BE2C (cell line): ENCODE measurements around the gene FIBCD1.

Experiments
- DNase-seq: peaks from one replicate; pipeline ENCODE4 v3.0.0-alpha.2; 2020
- H3K27me3 ChIP-seq: fragments of 250-450 bp; sonication (Bioruptor Pico); 2 replicates; pipeline ENCODE4 v1.5.1; 2020; ENCODE audit warnings: mild to moderate bottlenecking
- H3K36me3 ChIP-seq: fragments of 250-450 bp; sonication (Bioruptor Pico); 2 replicates; pipeline ENCODE4 v1.5.1; 2020; ENCODE audit warnings: mild to moderate bottlenecking
- H3K4me1 ChIP-seq: fragments of 250-450 bp; sonication (Bioruptor Pico); 2 replicates; pipeline ENCODE4 v1.5.1; 2020
- H3K4me3 ChIP-seq: 2 replicates; pipeline ENCODE4 v1.5.1; 2011; ENCODE audit warnings: low read depth, low read length
- H3K9me3 ChIP-seq: fragments of 250-450 bp; sonication (Bioruptor Pico); 2 replicates; pipeline ENCODE4 v1.5.1; 2020
- TF ChIP-seq, protein P1 (sequence below): IDR thresholded peaks from 2 replicates; pipeline ENCODE4 v1.5.1; 2012; ENCODE audit warnings: mild to moderate bottlenecking, low read depth, low read length

The FIBCD1 gene

DNA sequence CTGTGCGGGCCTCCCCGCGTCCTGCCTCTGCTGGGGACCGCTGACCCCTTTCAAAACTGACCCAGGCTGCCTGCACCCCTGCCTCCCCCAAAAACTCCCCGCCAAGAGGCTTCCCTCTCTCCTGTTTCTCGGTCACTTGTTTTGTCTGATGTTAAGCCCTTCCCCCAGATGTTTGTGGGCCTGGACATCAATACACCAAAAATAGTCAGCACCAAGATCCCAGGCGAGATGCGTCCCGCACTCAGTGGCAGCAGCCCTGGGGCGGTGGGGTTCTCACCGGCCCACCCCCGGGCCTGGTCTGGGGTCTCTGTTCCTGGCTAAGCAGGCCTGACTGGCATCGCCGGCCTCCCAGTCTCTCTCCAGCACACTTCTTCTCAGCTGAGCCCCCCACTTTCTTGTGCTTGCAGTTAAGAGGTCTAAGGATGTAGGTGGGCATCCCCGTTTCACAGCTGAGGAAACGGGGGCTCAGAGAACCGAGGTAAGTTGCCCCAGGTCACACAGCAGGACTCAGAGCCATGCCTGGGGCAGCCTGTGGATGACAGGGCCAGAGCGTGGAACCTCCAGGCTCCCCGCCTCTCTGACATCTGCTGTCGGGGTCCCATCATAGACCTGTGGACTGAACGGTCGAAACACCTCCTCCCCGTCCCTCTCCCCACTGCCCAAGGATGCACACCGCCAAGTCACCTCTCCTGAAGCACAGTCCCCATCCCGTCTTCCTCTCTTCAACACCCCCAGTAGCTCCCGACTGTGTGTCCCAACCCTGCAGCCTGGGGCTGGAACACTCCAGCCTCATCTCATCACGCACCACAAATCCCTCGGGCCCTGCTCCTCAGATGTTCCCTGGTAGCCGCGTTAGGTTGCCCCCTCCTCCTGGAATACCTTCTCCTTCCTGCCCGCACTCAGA is 16.8 kb downstream of the FIBCD1 start:
- TF ChIP-seq, protein P1, sequence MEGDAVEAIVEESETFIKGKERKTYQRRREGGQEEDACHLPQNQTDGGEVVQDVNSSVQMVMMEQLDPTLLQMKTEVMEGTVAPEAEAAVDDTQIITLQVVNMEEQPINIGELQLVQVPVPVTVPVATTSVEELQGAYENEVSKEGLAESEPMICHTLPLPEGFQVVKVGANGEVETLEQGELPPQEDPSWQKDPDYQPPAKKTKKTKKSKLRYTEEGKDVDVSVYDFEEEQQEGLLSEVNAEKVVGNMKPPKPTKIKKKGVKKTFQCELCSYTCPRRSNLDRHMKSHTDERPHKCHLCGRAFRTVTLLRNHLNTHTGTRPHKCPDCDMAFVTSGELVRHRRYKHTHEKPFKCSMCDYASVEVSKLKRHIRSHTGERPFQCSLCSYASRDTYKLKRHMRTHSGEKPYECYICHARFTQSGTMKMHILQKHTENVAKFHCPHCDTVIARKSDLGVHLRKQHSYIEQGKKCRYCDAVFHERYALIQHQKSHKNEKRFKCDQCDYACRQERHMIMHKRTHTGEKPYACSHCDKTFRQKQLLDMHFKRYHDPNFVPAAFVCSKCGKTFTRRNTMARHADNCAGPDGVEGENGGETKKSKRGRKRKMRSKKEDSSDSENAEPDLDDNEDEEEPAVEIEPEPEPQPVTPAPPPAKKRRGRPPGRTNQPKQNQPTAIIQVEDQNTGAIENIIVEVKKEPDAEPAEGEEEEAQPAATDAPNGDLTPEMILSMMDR: no peak
- no peaks in the 10 kb centered on the region for H3K27me3 ChIP-seq
- H3K4me1 ChIP-seq: no peaks in the 10 kb centered on the region; the same call in 1 of the 2 replicates
- H3K36me3 ChIP-seq: no peaks in the 10 kb centered on the region
- no peaks in the 10 kb centered on the region for H3K9me3 ChIP-seq
- H3K4me3 ChIP-seq: no peak overlapping the region
- no peak for DNase-seq

DNA sequence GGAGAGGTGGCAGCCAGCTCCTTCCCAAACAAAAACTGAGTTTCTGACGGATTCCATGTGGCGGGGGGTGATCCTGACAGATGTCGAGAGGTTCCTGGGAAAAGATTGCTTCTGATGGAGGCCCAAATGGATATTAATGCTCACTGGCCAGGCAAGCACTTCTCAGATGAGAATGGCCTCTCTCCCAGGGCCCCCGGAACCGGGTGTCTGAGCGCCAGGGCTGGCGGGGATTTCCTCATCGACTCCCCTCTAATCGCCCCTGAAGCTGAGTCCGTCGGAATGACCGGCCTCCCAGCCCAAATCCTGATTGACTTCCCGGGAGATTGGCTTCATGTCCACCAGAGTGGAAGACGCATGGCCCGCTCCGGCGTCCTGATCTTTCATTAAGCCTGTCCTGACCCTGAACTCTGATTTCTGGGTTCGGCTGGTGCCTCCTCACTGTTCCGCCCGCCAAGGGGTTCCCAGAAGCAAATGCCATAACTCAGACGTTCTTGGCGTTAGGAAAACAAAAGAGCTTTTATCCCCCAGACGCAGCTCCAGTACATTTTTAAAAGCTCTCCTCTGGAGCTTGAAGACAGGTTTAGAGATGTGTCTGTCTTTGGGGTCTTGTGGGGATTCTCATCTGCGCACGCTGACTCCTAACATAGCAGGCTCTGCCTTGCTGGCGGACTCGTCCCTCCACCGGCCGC is 17.6 kb downstream of the FIBCD1 start:
- TF ChIP-seq, protein P1: no peak
- H3K4me3 ChIP-seq: no peak overlapping the region
- no peaks in the 10 kb centered on the region for H3K9me3 ChIP-seq
- no peak for DNase-seq
- H3K4me1 ChIP-seq: no peaks in the 10 kb centered on the region
- no peaks in the 10 kb centered on the region for H3K27me3 ChIP-seq
- H3K36me3 ChIP-seq: no peaks in the 10 kb centered on the region

DNA sequence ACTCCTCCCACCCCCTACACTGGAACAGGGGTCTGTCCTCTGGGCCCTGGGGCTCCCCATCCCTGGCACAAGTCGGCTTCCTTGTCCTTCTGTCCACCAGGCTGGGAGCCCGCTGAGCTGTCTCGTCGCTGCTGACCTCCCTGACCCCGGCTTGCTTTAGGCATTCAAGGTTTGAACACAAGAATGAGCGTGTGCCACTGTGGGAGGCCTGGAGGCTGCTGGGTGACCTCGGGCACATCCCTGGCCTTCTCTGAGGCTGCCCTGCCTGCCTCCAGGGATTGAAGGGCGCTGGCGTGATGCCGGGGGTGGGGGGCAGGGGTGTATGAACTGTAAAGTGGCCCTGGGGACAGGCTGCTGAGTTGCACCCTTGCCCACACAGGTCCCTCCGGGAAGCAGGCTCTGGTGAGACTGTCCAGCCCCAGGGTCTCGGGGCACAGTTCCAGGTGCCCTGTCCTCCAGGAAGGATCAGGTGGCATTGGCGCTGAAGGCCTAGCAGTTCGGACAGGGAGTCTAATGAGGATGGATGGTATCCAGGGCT is 18.2 kb downstream of the FIBCD1 start:
- no peak for DNase-seq
- TF ChIP-seq, protein P1: no peak
- Histone ChIP-seq H3K4me3 (no peak overlapping the region), H3K9me3 (no peaks in the 10 kb centered on the region), H3K36me3 (no peaks in the 10 kb centered on the region), H3K27me3 (no peaks in the 10 kb centered on the region), H3K4me1 (no peaks in the 10 kb centered on the region)

DNA sequence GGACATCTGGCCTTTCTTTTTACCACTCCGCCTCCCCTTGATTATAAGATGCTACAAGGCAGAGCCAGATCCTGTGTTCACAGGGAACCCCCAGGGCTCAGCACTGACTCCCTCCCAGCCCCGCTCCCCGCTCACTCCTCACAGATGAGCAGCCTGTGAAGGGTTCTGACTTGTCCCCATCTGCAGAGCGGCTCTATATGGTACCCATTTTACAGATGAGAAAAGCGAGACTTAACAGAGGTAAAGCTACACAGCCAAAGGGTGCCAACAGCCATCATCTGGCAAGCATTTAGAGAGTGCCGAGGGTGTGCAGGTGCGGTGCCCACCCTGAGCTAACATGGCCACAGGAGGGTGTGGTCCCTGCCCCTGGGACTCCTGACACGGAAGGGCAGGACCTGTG is 18.8 kb downstream of the FIBCD1 start:
- TF ChIP-seq, protein P1: no peak
- H3K4me3 ChIP-seq: no peak overlapping the region
- no peaks in the 10 kb centered on the region for H3K36me3 ChIP-seq
- no peaks in the 10 kb centered on the region for H3K9me3 ChIP-seq
- DNase-seq: no peak
- H3K27me3 ChIP-seq: no peaks in the 10 kb centered on the region
- no peaks in the 10 kb centered on the region for H3K4me1 ChIP-seq

DNA sequence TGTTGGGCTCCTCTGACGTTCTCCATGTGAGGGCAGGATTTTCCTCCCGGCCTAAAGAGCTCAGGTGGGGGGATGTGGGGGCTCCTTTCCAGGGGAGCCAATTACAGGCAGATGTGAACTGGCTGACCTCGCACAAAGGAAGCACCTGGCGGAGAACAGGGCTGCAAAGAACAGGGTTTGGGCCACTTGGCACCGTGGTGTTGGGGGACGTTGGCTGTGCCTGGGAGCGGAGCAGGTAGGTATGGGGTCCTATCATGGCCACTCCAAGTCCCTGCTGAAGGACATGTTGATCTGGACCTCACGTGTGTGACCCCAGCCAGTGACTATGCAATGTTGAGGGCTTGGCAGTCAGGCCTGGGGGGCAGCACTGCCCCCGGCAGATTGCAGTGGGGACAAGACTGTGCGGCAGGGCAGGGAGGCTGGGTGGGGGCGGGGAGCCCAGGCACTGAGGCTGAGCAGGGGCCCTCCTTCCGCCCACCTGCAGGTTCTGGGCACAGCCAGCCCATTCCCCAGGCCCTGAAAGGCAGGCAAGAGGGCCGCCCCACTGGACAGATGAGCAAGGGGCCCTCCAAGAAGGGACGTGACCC is 19.4 kb downstream of the FIBCD1 start:
- DNase-seq: no peak
- Histone ChIP-seq H3K4me1 (no peaks in the 10 kb centered on the region), H3K36me3 (no peaks in the 10 kb centered on the region), H3K4me3 (no peak overlapping the region), H3K9me3 (no peaks in the 10 kb centered on the region), H3K27me3 (no peaks in the 10 kb centered on the region)
- TF ChIP-seq, protein P1: no peak
